ENCODE measurements around the gene AUTS2. TPM values are rescaled to one million over a fixed set of nuclear protein-coding genes. Genes with fewer than 3 reads are reported as not detected.
A peak's percentile ranks its signal among the peaks of the same experiment; 100 is the strongest.

The AUTS2 gene
- polyA plus RNA-seq, 10 donors = 54.7 to 101 (median 77.6) TPM

GRCh38 chr7:70410134-70410750 is 812.0 kb downstream of the AUTS2 start:
- no peak for DNase-seq

GRCh38 chr7:70414368-70414767 is 816.1 kb downstream of the AUTS2 start:
- DNase-seq = no peak

- no peak for DNase-seq
These were observed 817.1 kb downstream of the AUTS2 start for GRCh38 chr7:70415179-70415972.

GRCh38 chr7:70416347-70416985 is 818.2 kb downstream of the AUTS2 start:
- no peak for DNase-seq

GRCh38 chr7:70416986-70417655 is 818.8 kb downstream of the AUTS2 start:
- DNase-seq = peak in 1 of 3 donors; percentile 32

- DNase-seq = peak in 1 of 3 donors; percentile 39
These were observed 821.5 kb downstream of the AUTS2 start for GRCh38 chr7:70419526-70420380.

- no peak for DNase-seq
These were observed 822.0 kb downstream of the AUTS2 start for GRCh38 chr7:70420381-70420662.

GRCh38 chr7:70421319-70421718 is 823.0 kb downstream of the AUTS2 start:
- no peak for DNase-seq

- DNase-seq = no peak
These were observed 828.1 kb downstream of the AUTS2 start for GRCh38 chr7:70426249-70426880.

- DNase-seq = no peak
These were observed 834.3 kb downstream of the AUTS2 start for GRCh38 chr7:70432567-70433001.

- no peak for DNase-seq
These were observed 836.1 kb downstream of the AUTS2 start for GRCh38 chr7:70434376-70434775.

- no peak for DNase-seq
These were observed 836.5 kb downstream of the AUTS2 start for GRCh38 chr7:70434821-70435220.

- no peak for DNase-seq
These were observed 837.4 kb downstream of the AUTS2 start for GRCh38 chr7:70435634-70436033.

GRCh38 chr7:70436790-70437350 is 838.6 kb downstream of the AUTS2 start:
- DNase-seq = no peak

- DNase-seq = no peak
These were observed 841.4 kb downstream of the AUTS2 start for GRCh38 chr7:70439651-70440050.

- DNase-seq = no peak
These were observed 848.3 kb downstream of the AUTS2 start for GRCh38 chr7:70446448-70447143.

- DNase-seq = no peak
These were observed 850.1 kb downstream of the AUTS2 start for GRCh38 chr7:70448312-70448906.

GRCh38 chr7:70450731-70451130 is 852.5 kb downstream of the AUTS2 start:
- DNase-seq = no peak

GRCh38 chr7:70455925-70456324 is 857.6 kb downstream of the AUTS2 start:
- DNase-seq = no peak

GRCh38 chr7:70456719-70457118 is 858.4 kb downstream of the AUTS2 start:
- no peak for DNase-seq
